K562 (cell line): ENCODE data around the gene LDOC1. TPM values are rescaled to one million over a fixed set of nuclear protein-coding genes. Genes with fewer than 3 reads are reported as not detected.

Experiments used
- ATAC-seq: fragments of 200-7000 bp; cut with Tn5 transposase; 3 replicates; pipeline ENCODE4 v1.9.1; 2020; ENCODE audit warnings: moderate library complexity
- BruUV-seq: library from RNA; stranded (reverse); fragments of 400-500 nt; replicated peaks from 2 replicates; lab custom pipeline; 2021; lab: Mats Ljungman, UMichigan
- CTCF ChIA-PET: fragments of 300-600 bp; formaldehyde crosslinking; extraction: SDS; loops from one replicate; lab custom pipeline; 2021; ENCODE audit warnings: low intra/inter-chr PET ratio; lab: Yijun Ruan, JAX
- POLR2A ChIA-PET: fragments of 300-600, 350-650 bp; sonication (Branson Sonifier 250); formaldehyde crosslinking; extraction: SDS; loops from one replicate; lab custom pipeline; 2021; ENCODE audit warnings: antibody characterized with exemption, inconsistent platforms; lab: Yijun Ruan, JAX
- DNase-seq, 4 experiments: peaks; one replicate each; pipeline versions ENCODE4 v3.0.0 to v3.0.0-alpha.2; 2011 to 2018; ENCODE audit warnings: low spot score in 3 of 4, mixed read lengths in 3 of 4; ENCODE audit errors: extremely low read depth in 1 of 4
- FAIRE-seq: peaks from 2 replicates; lab custom pipeline; 2011; peaks lifted over from hg19 to GRCh38; lab: Jason Lieb, UNC
- H2AFZ ChIP-seq: 2 replicates; pipeline ENCODE4 v1.6.0; 2011; ENCODE audit warnings: low read depth, low read length, control low read depth, inconsistent platforms
- H3K27ac ChIP-seq: fragments of 200-600 bp; 3 replicates; pipeline ENCODE4 v1.8.0; 2011; ENCODE audit warnings: low read depth, mild to moderate bottlenecking, control low read depth, inconsistent platforms, low read length, moderate library complexity, mixed read lengths; ENCODE audit errors: extremely low read depth
- H3K27me3 ChIP-seq, 2 experiments: fragments of 300-600 bp in 1 of 2; 2 replicates in 1 of 2; 3 replicates in 1 of 2; pipeline versions ENCODE4 v1.6.0 to v1.8.0; 2011; ENCODE audit warnings: inconsistent platforms in 2 of 2, low read length in 2 of 2, mild to moderate bottlenecking in 1 of 2, mixed read lengths in 1 of 2, moderate library complexity in 1 of 2; ENCODE audit not compliant: control insufficient read depth in 2 of 2, insufficient read depth in 2 of 2
- H3K36me3 ChIP-seq: fragments of 300-600 bp; 3 replicates; pipeline ENCODE4 v1.8.0; 2011; ENCODE audit warnings: mild to moderate bottlenecking, low read length, inconsistent platforms; ENCODE audit not compliant: control insufficient read depth, insufficient read depth
- H3K4me1 ChIP-seq, 2 experiments: fragments of 200-600 bp in 1 of 2; replicated peaks in 1 of 2; 2 replicates in 1 of 2; 3 replicates in 1 of 2; pipeline versions ENCODE4 v1.5.1 to v1.8.0; 2011; ENCODE audit warnings: inconsistent platforms in 2 of 2, low read length in 2 of 2, mild to moderate bottlenecking in 1 of 2, mixed read lengths in 1 of 2, moderate library complexity in 1 of 2; ENCODE audit not compliant: control insufficient read depth in 2 of 2, insufficient read depth in 2 of 2
- H3K4me2 ChIP-seq: 2 replicates; pipeline ENCODE4 v1.6.1; 2011; ENCODE audit warnings: low read length, control low read depth, inconsistent platforms, mixed read lengths; ENCODE audit not compliant: insufficient read depth
- H3K4me3 ChIP-seq: fragments of 200-600 bp; sonication (generic), shearing (Covaris generic); 2 replicates; pipeline ENCODE4 v1.5.1; 2016; ENCODE audit warnings: control low read depth, inconsistent platforms
- H3K79me2 ChIP-seq: fragments of 200-600 bp; 3 replicates; pipeline ENCODE4 v1.8.0; 2011; ENCODE audit warnings: low read length, inconsistent platforms; ENCODE audit not compliant: control insufficient read depth, insufficient read depth
- H3K9ac ChIP-seq, 2 experiments: 2 replicates each; pipeline versions ENCODE4 v1.6.0 to v1.6.1; 2011; ENCODE audit warnings: low read depth in 2 of 2, low read length in 2 of 2, control low read depth in 1 of 2, inconsistent platforms in 1 of 2, mild to moderate bottlenecking in 1 of 2, mixed read lengths in 1 of 2; ENCODE audit not compliant: insufficient read depth in 1 of 2
- H3K9me1 ChIP-seq: one replicate; pipeline ENCODE4 v1.6.0; 2011; ENCODE audit warnings: inconsistent platforms, mild to moderate bottlenecking, low read length, moderate library complexity; ENCODE audit not compliant: control insufficient read depth, insufficient read depth
- H3K9me3 ChIP-seq: replicated peaks from 2 replicates; pipeline ENCODE4 v1.5.1; 2011; ENCODE audit warnings: low read depth, low read length, inconsistent platforms; ENCODE audit not compliant: control insufficient read depth, insufficient read depth
- H4K20me1 ChIP-seq: replicated peaks from 2 replicates; pipeline ENCODE4 v1.6.1; 2011; ENCODE audit warnings: low read length, inconsistent platforms, mixed read lengths; ENCODE audit not compliant: control insufficient read depth, insufficient read depth
- MAFG ChIP-seq: fragments of 450-650 bp; conservative IDR thresholded peaks from 2 replicates; pipeline ENCODE4 v1.6.1; 2016; ENCODE audit warnings: missing genetic modification characterization, missing compliant biosample characterization
- NR3C1 ChIP-seq: sonication (generic); formaldehyde crosslinking; IDR thresholded peaks from 2 replicates; pipeline ENCODE4 v1.8.1; 2022; ENCODE audit warnings: missing genetic modification reagents
- RB1 ChIP-seq: fragments of 450-650 bp; IDR thresholded peaks from 2 replicates; pipeline ENCODE4 v1.6.1; 2017; ENCODE audit warnings: low read depth, mild to moderate bottlenecking
- RHOXF2B ChIP-seq: fragments of 250-450 bp; sonication (Bioruptor Pico); conservative IDR thresholded peaks from 2 replicates; pipeline ENCODE4 v1.5.1; 2021
- ZBTB11 ChIP-seq, 3 experiments: fragments of 200-800 bp in 1 of 3; fragments of 250-450 bp in 1 of 3; fragments of 450-650 bp in 1 of 3; sonication (Bioruptor Pico) in 1 of 3; sonication (Bioruptor generic) in 1 of 3; formaldehyde crosslinking in 1 of 3; IDR thresholded peaks; 2 replicates each; pipeline versions ENCODE4 v1.6.1 to v1.8.0; 2016 to 2022; ENCODE audit warnings: mild to moderate bottlenecking in 2 of 3, missing genetic modification characterization in 2 of 3, missing compliant biosample characterization in 1 of 3, moderate library complexity in 1 of 3
- ZNF41 ChIP-seq: fragments of 250-450 bp; sonication (Bioruptor Pico); conservative IDR thresholded peaks from 2 replicates; pipeline ENCODE4 v1.4.0; 2020; ENCODE audit warnings: mild to moderate bottlenecking
- ZNF668 ChIP-seq: fragments of 250-450 bp; sonication (Bioruptor Pico); IDR thresholded peaks from 2 replicates; pipeline ENCODE4 v1.8.0; 2022; ENCODE audit warnings: mild to moderate bottlenecking, inconsistent platforms
- ZNF76 ChIP-seq: fragments of 250-450 bp; sonication (Bioruptor Pico); IDR thresholded peaks from 2 replicates; pipeline ENCODE4 v1.4.0; 2020; ENCODE audit warnings: mild to moderate bottlenecking, moderate library complexity, borderline replicate concordance
- ZNF766 ChIP-seq: fragments of 200-800 bp; sonication (Bioruptor generic); conservative IDR thresholded peaks from 2 replicates; pipeline ENCODE4 v1.6.1; 2016; ENCODE audit warnings: missing genetic modification characterization, missing compliant biosample characterization
- WGBS: fragments of 100-300 bp; shearing (Covaris generic); methylation state at CpG from one replicate; pipeline ENCODE4 v1.1.6; 2016; ENCODE audit warnings: low coverage, mixed read lengths; ENCODE audit not compliant: insufficient coverage; ENCODE audit errors: missing lambda C conversion rate; 5-methylcytosine and 5-hydroxymethylcytosine counted together
- in situ Hi-C: fragments of 300-500 bp; cut with MboI; formaldehyde crosslinking; loops from 4 replicates; pipeline ENCODE4 v1.15.0; 2018; ENCODE audit warnings: inconsistent platforms, mixed read lengths
- intact Hi-C: fragments of 100-400 bp; cut with micrococcal nuclease; formaldehyde crosslinking; loops from 2 replicates; pipeline ENCODE4 v1.14.2; 2022
- polyA plus RNA-seq, 8 experiments: library from polyadenylated mRNA; depleted of rRNA in 4 of 8; stranded (reverse) in 5 of 8; unstranded in 3 of 8; fragments of >200 nt; fragmentation: Nextera tagmentation in 2 of 8; fragmentation: Illumina TruSeq in 1 of 8; extraction: Ambion mirVana in 2 of 8; extraction: Trizol in 1 of 8; gene quantifications; 2 replicates each; pipeline versions ENCODE4 v1.2.1 to v1.2.3, GENCODE V29; 2011 to 2014; ENCODE audit warnings: inconsistent platforms in 1 of 8, missing spikeins in 1 of 8
- total RNA-seq, 7 experiments: library from RNA; depleted of rRNA in 6 of 7; stranded (reverse); fragments of >200 nt in 6 of 7; fragmentation: Illumina TruSeq in 2 of 7; extraction: Trizol in 2 of 7; gene quantifications; 2 replicates each; pipeline versions ENCODE4 v1.2.1 to v1.2.3, GENCODE V29; 2011 to 2021; ENCODE audit warnings: low replicate concordance in 1 of 7
- TF ChIP-seq, protein P1 (sequence below): fragments of 150-350 bp; IDR thresholded peaks from 2 replicates; pipeline ENCODE4 v1.6.1; 2014; ENCODE audit warnings: low read depth, mild to moderate bottlenecking, low read length, borderline replicate concordance

The LDOC1 gene
- total and polyA plus RNA-seq, 9 of the 15 experiments (the other 6 are each of a cell fraction or from before 2014, with no cell fraction given): 0.65 to 3.4 (median 0.95) TPM; not detected in 2

DNA sequence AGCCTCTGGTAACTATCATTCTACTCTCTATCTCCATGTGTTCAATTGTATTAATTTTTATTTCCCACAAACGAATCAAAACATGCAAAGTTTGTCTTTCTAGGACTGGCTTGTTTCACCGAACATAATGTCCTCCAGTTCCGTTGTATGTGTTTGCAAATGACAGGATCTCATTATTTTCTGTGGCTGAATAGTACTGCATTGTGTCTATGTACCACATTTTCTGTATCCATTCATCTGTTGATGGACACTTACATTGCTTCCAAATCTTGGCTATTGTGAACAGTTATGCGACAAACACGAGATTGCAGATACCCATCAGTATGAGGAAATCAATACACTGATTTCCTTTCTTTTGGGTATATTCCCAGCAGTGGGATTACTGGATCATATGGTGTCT, 8.4 kb upstream of the LDOC1 start:
- Histone ChIP-seq H2AFZ (no peak overlapping the region), H3K9me1 (no peaks in the 10 kb centered on the region), H3K9ac (no peak overlapping the region), H3K4me1 (no peaks in the 10 kb centered on the region), H3K36me3 (no peaks in the 10 kb centered on the region)
- BruUV-seq: no TSS peak
- POLR2A ChIA-PET: no interaction called here
- intact Hi-C loops: no loop called here
- CTCF ChIA-PET: no interaction called here
- TF ChIP-seq, protein P1, sequence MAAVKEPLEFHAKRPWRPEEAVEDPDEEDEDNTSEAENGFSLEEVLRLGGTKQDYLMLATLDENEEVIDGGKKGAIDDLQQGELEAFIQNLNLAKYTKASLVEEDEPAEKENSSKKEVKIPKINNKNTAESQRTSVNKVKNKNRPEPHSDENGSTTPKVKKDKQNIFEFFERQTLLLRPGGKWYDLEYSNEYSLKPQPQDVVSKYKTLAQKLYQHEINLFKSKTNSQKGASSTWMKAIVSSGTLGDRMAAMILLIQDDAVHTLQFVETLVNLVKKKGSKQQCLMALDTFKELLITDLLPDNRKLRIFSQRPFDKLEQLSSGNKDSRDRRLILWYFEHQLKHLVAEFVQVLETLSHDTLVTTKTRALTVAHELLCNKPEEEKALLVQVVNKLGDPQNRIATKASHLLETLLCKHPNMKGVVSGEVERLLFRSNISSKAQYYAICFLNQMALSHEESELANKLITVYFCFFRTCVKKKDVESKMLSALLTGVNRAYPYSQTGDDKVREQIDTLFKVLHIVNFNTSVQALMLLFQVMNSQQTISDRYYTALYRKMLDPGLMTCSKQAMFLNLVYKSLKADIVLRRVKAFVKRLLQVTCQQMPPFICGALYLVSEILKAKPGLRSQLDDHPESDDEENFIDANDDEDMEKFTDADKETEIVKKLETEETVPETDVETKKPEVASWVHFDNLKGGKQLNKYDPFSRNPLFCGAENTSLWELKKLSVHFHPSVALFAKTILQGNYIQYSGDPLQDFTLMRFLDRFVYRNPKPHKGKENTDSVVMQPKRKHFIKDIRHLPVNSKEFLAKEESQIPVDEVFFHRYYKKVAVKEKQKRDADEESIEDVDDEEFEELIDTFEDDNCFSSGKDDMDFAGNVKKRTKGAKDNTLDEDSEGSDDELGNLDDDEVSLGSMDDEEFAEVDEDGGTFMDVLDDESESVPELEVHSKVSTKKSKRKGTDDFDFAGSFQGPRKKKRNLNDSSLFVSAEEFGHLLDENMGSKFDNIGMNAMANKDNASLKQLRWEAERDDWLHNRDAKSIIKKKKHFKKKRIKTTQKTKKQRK: no peak
- TF ChIP-seq ZNF766 (no peak), NR3C1 (CRISPR knock-in tag) (no peak), ZNF41 (CRISPR knock-in tag) (no peak), ZNF76 (CRISPR knock-in tag) (no peak), RB1 (no peak), MAFG (no peak), ZBTB11 (CRISPR knock-in tag; IDR thresholded peaks at IDR 0.05) (no peak), ZNF668 (CRISPR knock-in tag) (no peak), RHOXF2B (CRISPR knock-in tag) (no peak)
- TF ChIP-seq, all 486 proteins: peak for 0
- Histone ChIP-seq H3K4me3 (no peak overlapping the region), H3K27ac (no peak overlapping the region), H4K20me1 (no peaks in the 10 kb centered on the region), H3K79me2 (no peaks in the 10 kb centered on the region), H3K9me3 (no peaks in the 10 kb centered on the region), H3K27me3 (no peaks in the 10 kb centered on the region), H3K4me2 (no peak overlapping the region)
- in situ Hi-C loops: no loop called here
- ATAC-seq (no peak), DNase-seq (no peak), FAIRE-seq (no peak)
- WGBS: 1% methylated on average over 5 of the region's 5 CpGs
